ENCODE measurements around the gene USP48.

USP48 gene

DNA sequence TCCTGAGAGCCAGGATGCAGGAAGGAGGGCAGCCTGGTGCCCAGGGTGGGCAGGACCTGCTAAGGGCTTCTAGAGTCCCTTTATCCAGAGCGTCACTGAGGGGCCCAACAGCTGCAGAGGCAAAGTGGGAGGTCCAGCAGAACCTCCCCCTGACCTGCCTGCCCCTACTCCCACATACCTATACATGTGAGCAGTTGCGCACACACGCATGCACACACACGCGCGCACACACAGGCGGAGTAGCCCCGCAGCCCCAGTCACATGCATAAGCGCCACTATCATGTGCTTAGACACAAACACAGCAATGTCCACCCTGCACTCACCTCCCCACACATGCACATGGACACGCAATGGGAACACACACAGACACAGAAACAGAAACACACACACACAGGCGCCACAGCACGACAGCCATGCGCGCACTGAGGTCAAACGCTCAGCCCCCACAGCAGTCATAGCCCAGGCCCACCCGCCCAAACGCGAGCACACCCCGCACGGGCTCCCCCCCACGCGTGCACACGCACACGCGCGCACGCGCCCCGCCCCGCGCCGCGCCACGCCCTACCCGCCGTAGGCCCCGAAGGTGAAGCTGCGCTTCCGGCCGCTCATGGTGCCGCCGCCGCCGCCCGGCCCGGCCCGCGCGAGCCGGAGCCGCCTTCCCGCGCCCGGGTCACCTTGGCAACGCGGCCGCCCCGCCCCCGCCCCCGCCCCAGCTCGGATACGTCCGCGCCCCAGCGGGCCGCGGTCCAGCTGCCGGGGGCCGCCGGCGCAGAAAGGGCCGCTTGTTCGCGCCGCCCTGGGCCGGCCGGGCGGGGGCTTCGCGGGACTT is 131.5 kb downstream of the USP48 start:
- DNase-seq, result peak; percentile 20 to 60

GRCh38 chr1:21650400-21650799 is 132.5 kb downstream of the USP48 start:
- no peak for DNase-seq

- DNase-seq, result no peak
Measured at GRCh38 chr1:21649315-21649714, 133.6 kb downstream of the USP48 start.

GRCh38 chr1:21648791-21649190 is 134.2 kb downstream of the USP48 start:
- DNase-seq, result no peak

GRCh38 chr1:21648352-21648730 is 134.6 kb downstream of the USP48 start:
- no peak for DNase-seq

DNA sequence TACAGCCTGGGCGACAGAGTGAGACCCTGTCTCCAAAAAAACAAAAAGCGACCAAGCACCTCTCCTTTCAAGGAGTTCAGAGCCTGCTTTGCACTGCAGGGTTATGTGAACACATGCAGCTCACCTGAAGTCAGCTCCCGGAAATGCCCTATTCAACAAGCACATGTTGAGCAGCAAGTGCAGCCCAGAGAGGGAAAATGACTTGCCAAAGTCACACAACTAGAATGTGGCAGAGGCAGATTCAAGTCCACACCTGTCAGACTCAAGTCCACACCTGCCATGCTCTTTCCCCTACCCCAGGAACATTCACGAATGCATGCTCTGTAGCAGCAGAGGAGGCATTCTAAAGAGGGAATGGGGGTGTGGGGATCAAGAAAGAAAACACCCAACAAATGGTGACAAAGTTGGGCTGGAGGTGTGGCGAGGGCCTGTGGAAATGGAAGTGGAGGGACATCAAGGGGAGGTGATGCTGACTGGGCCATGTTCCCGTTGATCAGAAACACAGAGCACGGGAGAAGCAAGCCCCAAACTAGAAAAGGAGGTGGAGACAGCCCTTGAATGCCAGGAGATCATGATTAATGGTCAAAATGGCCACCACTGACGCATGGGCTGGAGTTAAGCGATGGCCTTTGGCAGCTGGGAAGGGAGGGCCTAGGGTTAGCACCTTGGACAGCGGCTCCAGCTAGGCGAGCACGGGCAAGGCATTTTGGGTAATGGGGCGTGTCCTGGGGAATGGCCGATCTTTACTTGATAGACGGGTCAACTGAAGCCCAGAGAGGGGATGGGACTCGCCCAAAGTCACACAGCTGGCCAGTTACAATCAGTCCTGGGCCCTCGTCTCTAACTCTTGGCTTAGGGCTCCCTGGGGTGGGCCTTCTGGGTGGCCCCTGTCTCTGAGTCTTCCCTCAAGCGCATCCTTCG is 135.3 kb downstream of the USP48 start:
- peak in 1 of 2 donors; percentile 16 for DNase-seq

GRCh38 chr1:21645550-21645949 is 137.4 kb downstream of the USP48 start:
- DNase-seq, result no peak

DNA sequence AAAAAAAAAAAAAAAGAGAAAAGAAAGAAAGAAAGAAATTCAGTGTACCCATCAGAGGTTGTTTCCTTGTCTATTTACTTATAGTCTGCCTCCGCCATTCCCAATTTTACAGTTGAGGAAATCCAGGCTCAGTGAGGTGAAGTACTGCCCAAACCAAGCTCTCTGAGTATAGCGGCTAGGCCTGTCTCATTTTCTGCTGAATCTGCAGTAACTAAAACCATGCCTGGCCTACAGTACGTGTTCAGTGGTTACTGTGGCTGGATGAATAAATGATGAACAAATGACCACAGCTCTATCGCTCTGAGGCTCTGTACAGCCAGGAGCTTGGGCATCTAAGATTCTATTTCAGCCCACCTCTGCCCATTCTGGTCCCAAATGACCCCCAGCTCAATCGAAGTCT is 138.0 kb downstream of the USP48 start:
- no peak for DNase-seq

GRCh38 chr1:21644348-21644747 is 138.6 kb downstream of the USP48 start:
- DNase-seq, result no peak

DNA sequence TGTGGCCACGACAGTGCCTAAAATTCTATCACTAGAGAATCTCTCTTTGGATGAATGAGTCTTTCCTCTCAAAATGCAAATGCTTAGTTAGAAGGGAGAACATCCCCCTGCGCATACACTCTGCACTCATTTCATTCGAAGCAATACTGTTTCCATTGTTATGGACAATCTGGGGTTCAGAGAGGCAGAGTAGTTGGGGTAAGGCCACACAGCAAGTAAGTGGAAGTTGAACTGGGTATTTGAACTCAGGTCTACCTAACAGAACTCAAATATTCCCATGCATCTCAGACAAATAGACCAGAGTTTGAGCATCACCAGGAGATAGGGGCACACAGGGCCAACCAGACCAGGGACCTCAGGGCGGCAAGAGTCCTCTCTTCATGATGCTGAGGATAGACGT is 139.3 kb downstream of the USP48 start:
- DNase-seq, result no peak

- DNase-seq, result no peak
Measured at GRCh38 chr1:21641967-21642739, 140.8 kb downstream of the USP48 start.

DNA sequence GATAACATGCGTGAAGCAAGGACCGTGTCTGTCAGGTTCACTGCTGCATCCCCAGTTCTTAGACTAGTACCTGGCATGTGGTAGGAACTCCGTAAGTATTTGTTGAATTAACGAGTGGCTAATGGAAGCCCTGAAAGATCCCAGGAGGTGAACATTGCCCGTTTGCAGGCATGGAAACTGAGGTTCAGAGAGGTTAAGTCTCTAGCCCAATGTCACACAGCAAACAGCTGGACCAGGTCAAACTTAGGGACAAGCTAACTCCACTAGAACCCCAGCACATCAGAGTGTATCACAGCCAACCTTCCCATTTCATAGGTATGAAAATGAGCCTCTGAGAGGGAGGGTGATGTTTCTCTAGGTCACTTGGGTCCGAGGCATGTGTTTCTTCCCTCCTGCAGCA is 141.4 kb downstream of the USP48 start:
- DNase-seq, result no peak

DNA sequence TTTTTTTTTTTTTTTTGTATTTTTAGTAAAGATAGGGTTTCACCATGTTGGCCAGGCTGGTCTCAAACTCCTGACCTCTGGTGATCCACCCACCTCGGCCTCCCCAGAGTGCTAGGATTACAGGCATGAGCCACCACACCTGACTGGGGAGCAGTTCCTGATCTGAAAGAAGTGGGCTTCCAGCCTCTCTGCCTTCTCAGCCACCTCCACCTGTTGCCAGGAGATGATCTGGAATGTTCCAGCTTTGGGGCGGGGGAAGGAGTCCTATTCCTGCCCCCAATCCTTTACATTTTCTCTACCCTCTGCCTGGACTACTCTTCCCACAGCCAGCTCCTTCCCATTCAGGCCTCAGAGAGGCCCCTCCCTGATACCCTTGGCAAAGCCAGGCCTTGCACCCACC is 141.9 kb downstream of the USP48 start:
- no peak for DNase-seq

- no peak for DNase-seq
Measured at GRCh38 chr1:21640653-21641052, 142.3 kb downstream of the USP48 start.

DNA sequence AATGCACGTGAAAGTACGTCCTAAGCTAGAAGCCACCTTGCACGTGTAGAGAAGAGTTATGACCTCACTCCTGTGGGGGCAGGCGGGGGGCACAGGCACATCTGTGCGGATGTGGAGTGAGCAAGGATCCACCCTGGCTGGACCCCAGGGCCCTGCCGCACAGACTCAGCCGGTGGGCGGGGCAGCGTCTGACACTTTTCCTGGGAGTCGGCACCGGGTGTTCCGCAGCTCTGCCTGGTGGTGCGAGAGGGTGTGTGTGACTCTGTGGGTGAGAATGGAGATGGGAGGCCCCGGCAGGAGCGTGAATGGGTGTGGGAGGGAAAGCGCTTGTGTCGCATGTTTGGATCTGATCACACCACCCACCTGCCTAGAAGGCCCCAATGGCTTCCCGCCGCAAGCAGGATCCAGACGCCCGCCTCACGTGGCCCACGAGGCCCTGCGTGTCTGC is 143.3 kb downstream of the USP48 start:
- DNase-seq, result no peak

GRCh38 chr1:21638531-21639341 is 144.2 kb downstream of the USP48 start:
- no peak for DNase-seq

DNA sequence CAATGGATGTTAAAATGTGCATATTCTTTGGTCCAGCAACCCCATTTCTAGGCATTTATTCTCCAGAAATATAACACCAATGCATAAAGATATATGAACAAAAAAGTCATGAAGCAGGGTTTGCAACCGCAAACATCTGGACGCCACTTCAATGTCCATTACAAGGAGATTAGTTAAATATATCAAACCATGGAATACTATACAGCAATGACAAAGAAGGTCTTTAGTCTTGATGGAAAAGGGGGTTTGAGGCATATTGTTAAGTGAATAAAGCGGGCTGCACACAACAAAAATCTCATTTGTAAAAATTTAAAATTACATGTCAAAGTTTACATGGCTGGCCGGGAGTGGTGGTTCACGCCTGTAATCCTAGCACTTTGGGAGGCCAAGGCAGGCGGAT is 145.4 kb downstream of the USP48 start:
- no peak for DNase-seq

DNA sequence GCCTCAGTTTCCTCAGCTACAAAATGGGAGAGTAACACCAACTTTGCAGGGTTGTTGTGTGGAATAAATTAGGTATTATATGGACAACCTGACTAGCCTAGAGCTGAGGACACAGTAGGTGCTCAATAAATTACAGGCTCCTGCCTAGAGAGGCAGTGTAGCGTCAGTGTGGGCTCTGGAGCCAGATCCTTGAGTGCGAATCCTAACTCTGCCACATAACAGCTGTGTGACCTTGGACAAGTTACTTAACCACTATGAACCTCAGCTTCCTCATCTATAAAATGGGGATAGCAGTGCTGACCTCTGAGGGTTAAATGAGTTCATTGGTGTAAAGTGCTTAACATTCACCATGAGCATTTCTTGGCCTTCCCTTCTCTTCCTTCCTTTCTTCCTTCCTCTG is 146.9 kb downstream of the USP48 start:
- no peak for DNase-seq

DNA sequence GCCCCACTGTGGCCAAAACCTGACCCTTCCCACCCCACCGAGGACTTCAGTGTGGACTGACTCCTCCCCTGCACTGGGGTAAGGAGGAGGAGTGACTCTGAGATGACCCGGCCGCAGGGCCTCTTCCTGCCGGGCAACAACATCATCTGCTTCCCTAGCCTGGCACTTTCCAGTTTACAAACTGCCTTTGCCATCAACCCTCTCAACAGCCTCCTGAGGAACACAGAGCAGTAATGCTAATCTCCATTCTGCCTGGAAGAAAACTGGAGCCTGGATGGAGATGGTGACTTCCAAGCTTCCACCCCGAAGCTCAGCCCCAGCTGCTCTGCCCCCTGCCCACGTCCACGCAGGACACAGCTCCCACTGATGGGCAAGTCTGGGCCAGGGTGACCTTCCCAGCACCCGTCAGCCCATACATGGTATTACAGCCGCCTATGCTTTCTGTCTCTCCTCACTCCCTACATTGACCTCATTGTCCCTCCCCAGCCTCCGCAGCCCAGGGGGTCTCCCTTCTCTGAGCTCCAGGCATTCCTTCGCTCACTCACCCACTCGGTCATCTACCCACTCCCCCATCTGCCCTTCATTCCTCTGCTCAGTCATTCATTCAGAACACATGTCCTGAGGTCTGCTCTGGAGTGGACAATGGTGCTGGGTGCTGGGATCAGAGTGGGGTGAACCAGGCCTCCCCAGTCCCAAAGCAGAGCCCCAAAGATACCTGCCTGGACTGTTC is 148.0 kb downstream of the USP48 start:
- no peak for DNase-seq

GRCh38 chr1:21633992-21634805 is 148.8 kb downstream of the USP48 start:
- DNase-seq, result no peak
